GM13976 (cell line): Measurements from ENCODE around the gene ADGRB2.
A peak's percentile ranks its signal among the peaks of the same experiment; 100 is the strongest.

Source experiments
- DNase-seq: peaks from one replicate; pipeline ENCODE4 v3.0.0; 2012; ENCODE audit warnings: low spot score
- CTCF ChIP-seq: IDR thresholded peaks from 2 replicates; pipeline ENCODE4 v1.5.1; 2012; ENCODE audit warnings: borderline replicate concordance, mild to moderate bottlenecking; ENCODE audit not compliant: insufficient read depth; ENCODE audit errors: extremely low read depth, missing control alignments, control extremely low read depth
- in situ Hi-C: fragments of 300-500 bp; cut with MboI; formaldehyde crosslinking; loops from one replicate; pipeline ENCODE4 v1.12.0; 2022; ENCODE audit warnings: low sequenced_read_pairs, mixed read lengths, inconsistent platforms; ENCODE audit not compliant: unreplicated experiment

The ADGRB2 gene

DNA sequence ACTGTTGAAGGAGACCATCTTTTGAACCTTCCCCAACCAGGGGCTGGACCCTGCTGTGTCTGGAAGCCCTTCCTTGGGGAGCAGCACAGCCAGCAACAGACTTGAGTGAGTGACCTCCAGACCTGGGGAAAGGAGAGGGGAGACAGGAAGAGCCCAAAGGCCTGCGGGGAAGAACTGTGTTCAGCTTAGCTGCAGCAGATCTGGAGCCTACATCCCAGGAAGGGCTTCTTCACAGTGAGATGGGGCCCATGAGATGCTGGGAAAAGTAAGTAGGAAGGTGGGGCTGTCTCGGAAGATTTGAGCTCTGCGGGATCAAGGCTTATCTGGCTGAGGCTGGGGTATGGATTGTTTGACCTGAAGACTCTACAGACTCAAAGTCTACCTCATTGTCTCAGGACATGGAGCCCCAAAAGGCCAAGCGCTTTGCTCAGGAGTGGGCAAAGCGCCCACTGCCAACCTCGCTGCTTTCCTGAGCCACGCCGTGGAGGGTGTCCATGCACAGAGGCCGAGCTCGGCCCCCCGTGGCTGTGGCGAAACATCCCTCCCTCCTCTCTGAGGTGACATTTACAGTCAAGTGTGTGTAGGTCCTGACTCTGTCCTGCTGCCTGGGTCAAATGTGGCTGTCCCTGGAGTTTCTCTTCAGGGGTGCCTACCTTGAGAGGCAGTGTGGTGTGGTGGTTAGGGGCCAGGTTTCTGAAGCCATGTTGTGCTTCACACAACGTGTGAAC, 27.2 kb upstream of the ADGRB2 start:
- no peak for DNase-seq
- in situ Hi-C loops = loop anchor here (10.0 kb wide), 1 partner anchor 126 kb away; no protein-coding TSS in a partner anchor

DNA sequence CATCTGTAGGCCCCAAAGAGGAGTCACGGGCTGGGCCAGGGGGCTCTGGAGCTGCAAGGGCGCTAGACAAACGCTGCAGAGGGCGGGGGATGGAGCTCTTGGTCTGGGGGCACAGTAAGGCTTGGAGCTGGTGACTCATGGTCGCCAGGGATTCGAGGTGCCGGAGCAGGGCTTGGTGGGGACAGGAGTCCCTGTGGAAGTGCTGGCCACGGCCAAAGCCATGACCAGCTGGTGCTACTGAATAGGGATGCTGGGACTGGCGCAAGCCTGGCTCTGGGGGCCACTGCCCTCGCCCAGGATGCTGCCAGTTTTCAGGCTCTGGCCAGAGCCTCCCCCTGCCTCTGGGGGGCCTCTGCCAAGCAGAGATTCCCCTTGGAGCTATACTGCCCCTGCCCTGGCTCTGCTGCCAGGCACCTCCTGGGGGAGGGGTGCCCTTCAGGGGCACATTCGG, 26.5 kb upstream of the ADGRB2 start:
- TF ChIP-seq CTCF = no peak
- in situ Hi-C loops = loop anchor here (10.0 kb wide), 1 partner anchor 126 kb away; no protein-coding TSS in a partner anchor
- DNase-seq = no peak

More for the DNA sequence above, 27.2 kb upstream of the ADGRB2 start:
- TF ChIP-seq CTCF = no peak

GRCh38 chr1:31790140-31790539, 26.0 kb upstream of the ADGRB2 start:
- no peak for DNase-seq
- in situ Hi-C loops = loop anchor here (10.0 kb wide), 1 partner anchor 125 kb away; no protein-coding TSS in a partner anchor
- TF ChIP-seq CTCF = no peak

DNA sequence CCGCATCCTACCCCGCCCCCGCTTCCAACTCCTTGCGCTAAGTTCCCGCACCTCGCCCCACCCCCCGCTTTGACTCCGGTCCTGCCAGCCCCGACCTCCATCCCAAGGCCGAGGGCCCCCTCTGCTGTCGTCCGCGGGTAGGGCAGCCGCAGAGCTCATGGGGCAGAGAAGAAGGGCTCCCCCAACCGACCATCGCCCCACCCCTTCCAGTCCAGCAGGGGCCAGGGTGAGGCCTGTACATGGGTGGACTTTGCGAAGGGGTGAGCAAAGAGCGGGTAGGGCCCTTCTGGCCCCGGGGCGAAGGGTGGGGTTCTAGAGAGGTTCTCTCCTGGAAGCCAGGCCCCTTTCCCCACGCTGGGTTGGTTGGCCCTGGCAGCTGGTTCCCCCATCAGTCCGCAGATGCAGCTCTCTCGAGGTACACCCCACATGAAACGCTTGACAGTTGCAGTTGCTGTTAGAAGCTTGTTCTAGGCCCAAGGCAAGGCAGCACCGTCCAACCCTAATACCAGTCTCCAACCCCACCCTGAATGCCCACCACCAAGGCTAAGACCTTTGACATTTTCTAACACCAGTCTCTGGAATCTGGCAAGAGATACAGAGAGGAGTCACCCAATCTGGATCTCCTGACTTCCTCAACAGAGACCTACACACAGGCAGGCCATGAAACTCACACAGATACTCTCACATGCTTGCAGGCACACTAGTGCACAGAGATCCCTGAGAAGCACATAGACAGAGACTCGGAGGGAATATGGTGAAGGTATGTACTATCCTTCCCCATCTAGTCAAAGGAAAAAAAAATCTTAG, 25.3 kb upstream of the ADGRB2 start:
- in situ Hi-C loops = loop anchor here (10.0 kb wide), 1 partner anchor 125 kb away; no protein-coding TSS in a partner anchor
- peak; percentile 98 for DNase-seq
- peak; percentile 99 for TF ChIP-seq CTCF

- in situ Hi-C loops = no loop called here
- DNase-seq = no peak
- TF ChIP-seq CTCF = no peak
Observed at GRCh38 chr1:31788825-31789256, 24.7 kb upstream of the ADGRB2 start.

DNA sequence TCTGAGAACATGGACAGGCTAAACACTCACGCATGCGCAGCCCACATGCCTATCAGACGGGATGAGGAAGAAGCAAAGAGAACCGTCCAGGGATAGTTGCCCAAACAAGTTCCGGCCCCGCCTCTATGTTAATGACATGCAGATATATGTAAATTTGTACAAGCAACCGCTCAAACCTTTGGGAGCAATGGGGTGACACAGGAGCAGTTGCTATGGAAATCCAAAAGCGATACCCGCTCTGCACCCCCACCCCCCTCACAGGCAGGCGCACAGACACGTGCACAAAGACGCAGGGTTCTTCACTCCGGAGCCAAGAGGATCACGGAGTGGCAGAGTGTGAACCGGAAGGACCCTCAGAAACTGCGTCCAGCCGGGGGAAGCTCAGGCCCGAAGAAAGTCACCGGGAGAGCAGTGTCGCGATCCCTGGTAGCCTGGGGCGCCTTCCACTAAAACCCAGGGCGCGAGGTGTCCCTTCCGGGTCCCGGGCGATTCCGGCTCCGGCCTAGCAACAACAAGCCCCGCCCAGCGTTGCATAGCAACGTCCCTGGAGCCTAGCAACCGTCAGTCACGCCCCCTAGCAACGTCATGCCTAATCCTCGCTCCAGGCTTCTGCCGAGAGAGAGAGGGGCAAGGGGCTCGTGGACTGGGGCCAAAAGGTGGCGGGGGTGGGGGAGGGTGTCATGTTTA, 24.1 kb upstream of the ADGRB2 start:
- in situ Hi-C loops = no loop called here
- DNase-seq = peak; percentile 98
- TF ChIP-seq CTCF = no peak
